Lung (tissue), 12 donors: ENCODE measurements around the gene SURF6. TPM values are rescaled to one million over a fixed set of nuclear protein-coding genes. Genes with fewer than 3 reads are reported as not detected.
"Not testable (repeated sequence)": the region's sequence is repeated elsewhere in the genome, so short reads cannot be mapped to it uniquely, and the experiment has no call there.

ENCODE experiments used
- ATAC-seq: fragments of 200-7000 bp; cut with Tn5 transposase; one replicate; pipeline ENCODE4 v1.9.1; 2020; ENCODE audit warnings: moderate number of reproducible peaks; ENCODE audit not compliant: insufficient read depth, low FRiP score
- DNase-seq, 3 donors: peaks; one replicate each; pipeline ENCODE4 v3.0.0-alpha.2; 2013 to 2017
- H3K27ac ChIP-seq, 2 donors: one replicate each; pipeline ENCODE4 v1.5.1; 2013; ENCODE audit warnings: mild to moderate bottlenecking in 2 of 2, moderate library complexity in 2 of 2, control low read depth in 1 of 2, inconsistent platforms in 1 of 2, low read depth in 1 of 2, low read length in 1 of 2
- H3K27me3 ChIP-seq, 3 donors: one replicate each; pipeline ENCODE4 v1.5.1; 2013; ENCODE audit warnings: low read length in 2 of 3; ENCODE audit not compliant: control insufficient read depth in 3 of 3, insufficient read depth in 3 of 3
- H3K36me3 ChIP-seq, 4 donors: one replicate each; pipeline ENCODE4 v1.5.1; 2013; ENCODE audit warnings: low read length in 4 of 4, mild to moderate bottlenecking in 1 of 4, moderate library complexity in 1 of 4; ENCODE audit not compliant: control insufficient read depth in 4 of 4, insufficient read depth in 4 of 4
- H3K4me1 ChIP-seq, 5 donors: one replicate each; pipeline ENCODE4 v1.5.1; 2013; ENCODE audit warnings: low read length in 5 of 5, mild to moderate bottlenecking in 2 of 5, moderate library complexity in 1 of 5; ENCODE audit not compliant: control insufficient read depth in 5 of 5, insufficient read depth in 5 of 5
- H3K4me3 ChIP-seq: one replicate; pipeline ENCODE4 v1.5.1; 2013; ENCODE audit warnings: mild to moderate bottlenecking, control low read depth, moderate library complexity
- H3K9ac ChIP-seq, 2 donors: one replicate each; pipeline ENCODE4 v1.5.1; 2013; ENCODE audit warnings: low read length in 2 of 2, control low read depth in 1 of 2; ENCODE audit not compliant: insufficient read depth in 1 of 2
- H3K9me3 ChIP-seq, 4 donors: one replicate each; pipeline ENCODE4 v1.5.1; 2013; ENCODE audit warnings: low read length in 3 of 4, mild to moderate bottlenecking in 1 of 4, moderate library complexity in 1 of 4; ENCODE audit not compliant: control insufficient read depth in 4 of 4, insufficient read depth in 3 of 4
- CTCF ChIP-seq: IDR thresholded peaks from 2 replicates; pipeline ENCODE4 v1.5.1; 2012; ENCODE audit warnings: mild to moderate bottlenecking; ENCODE audit errors: control extremely low read depth, extremely low read depth
- WGBS, 2 donors: extraction: QIAGEN DNeasy Blood & Tissue Kit; methylation state at CpG; one replicate each; pipeline ENCODE4 v1.1.7; 2013; 5-methylcytosine and 5-hydroxymethylcytosine counted together
- polyA plus RNA-seq, 2 donors: library from polyadenylated mRNA; stranded (reverse); fragments of 200-250 nt; gene quantifications; one replicate each; pipeline ENCODE4 v1.2.1, GENCODE V29; 2013
- total RNA-seq, 2 donors: library from RNA; depleted of rRNA in 1 of 2; stranded (reverse); fragments of >200 nt in 1 of 2; gene quantifications; one replicate each; pipeline ENCODE4 v1.2.1, GENCODE V29; 2014 to 2021
- donor health status: control.
- donor health status: control.
- donor health status: Bipolar disorder and iron deficiency.
- donor health status: healthy.
- donor health status: DM: yes; HTN: yes; CAD: no.

The SURF6 gene
- total and polyA plus RNA-seq, 4 donors = 13.7 to 25.6 (median 23.8) TPM

GRCh38 chr9:133331641-133332380 is 4.2 kb downstream of the SURF6 start:
- Histone ChIP-seq H3K9me3 (no peaks in the 10 kb centered on the region), H3K27me3 (no peaks in the 10 kb centered on the region), H3K4me1 (peaks cover 0 to 14% (median 3%) of the 10 kb centered on the region in 5 donors), H3K27ac (no peak overlapping the region), H3K9ac (no peak overlapping the region), H3K4me3 (no peak overlapping the region), H3K36me3 (peaks cover 14 to 38% (median 24%) of the 10 kb centered on the region in 4 donors)
- ATAC-seq = no peak
- DNase-seq = no peak
- TF ChIP-seq CTCF = no peak
- WGBS, 2 donors = 96 to 99% methylated on average over 55 to 57 of the region's 57 CpGs

- peaks cover 14 to 38% (median 24%) of the 10 kb centered on the region in 4 donors for H3K36me3 ChIP-seq
- no peak overlapping the region for H3K4me3 ChIP-seq
- ATAC-seq (no peak), DNase-seq (no peak)
- H3K9ac ChIP-seq = no peak overlapping the region
- no peaks in the 10 kb centered on the region for H3K27me3 ChIP-seq
- WGBS, 2 donors = 92 to 94% methylated on average over 19 of the region's 19 CpGs
- peaks cover 0 to 10% (median 3%) of the 10 kb centered on the region in 5 donors for H3K4me1 ChIP-seq
- H3K27ac ChIP-seq = no peak overlapping the region
- TF ChIP-seq CTCF = no peak
- no peaks in the 10 kb centered on the region for H3K9me3 ChIP-seq
These were observed 4.8 kb downstream of the SURF6 start for GRCh38 chr9:133331221-133331620.

- not testable (repeated sequence) for H3K9ac ChIP-seq, H3K27ac ChIP-seq, H3K4me1 ChIP-seq, ATAC-seq, H3K4me3 ChIP-seq, DNase-seq, H3K27me3 ChIP-seq, H3K9me3 ChIP-seq
- peaks cover 14 to 38% (median 23%) of the 10 kb centered on the region in 4 donors for H3K36me3 ChIP-seq
- 60 to 62% methylated on average over 21 of the region's 21 CpGs for WGBS, 2 donors
These were observed 6.5 kb downstream of the SURF6 start for GRCh38 chr9:133329306-133330156.
